ENCODE data around the gene TSPAN9.

The TSPAN9 gene

DNA sequence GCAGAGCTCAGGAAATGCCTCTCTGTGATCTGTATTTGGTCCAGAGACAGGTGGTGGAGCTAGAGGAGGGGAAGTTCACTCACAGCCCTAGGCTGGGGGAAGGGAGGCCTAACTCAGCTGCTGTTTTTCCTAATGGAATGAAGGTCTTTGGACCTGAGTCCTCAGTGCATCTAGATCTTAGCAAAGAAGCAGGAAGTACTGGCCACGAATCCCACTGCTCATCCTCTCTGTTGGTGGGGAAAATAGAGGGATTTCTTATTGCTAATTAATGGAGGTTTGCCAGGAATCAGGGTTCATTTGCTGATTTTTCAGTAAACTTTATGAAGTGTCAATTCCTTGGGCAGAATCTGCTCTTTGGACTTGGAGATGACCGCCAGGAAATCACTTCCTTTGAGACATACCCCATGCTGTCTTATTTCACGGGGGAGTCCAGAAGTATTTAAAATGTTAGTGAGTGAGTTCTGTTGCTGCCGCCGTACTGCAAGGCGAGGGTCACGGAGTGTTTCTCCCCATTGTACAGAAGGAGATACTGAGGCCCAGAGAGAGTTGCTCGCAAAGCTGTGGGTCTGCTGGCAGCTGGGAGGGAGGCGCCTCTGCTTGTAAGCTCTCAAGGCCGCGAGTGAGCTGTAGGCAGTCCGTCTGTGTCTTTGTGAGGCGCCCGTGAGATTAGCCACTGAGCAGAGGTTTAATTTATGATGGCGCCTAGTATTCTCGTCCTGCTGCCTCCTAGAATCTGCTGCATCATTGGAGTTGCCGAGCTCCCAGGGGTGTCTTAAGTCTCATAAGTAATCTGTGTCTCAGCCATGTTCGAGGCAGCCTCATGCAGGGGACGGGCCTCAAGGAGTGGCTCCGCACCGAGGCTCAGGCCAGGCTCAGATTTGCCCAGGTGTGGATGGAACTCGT is 88.2 kb downstream of the TSPAN9 start:
- no peak for DNase-seq (ENCODE audit: low spot score)

DNA sequence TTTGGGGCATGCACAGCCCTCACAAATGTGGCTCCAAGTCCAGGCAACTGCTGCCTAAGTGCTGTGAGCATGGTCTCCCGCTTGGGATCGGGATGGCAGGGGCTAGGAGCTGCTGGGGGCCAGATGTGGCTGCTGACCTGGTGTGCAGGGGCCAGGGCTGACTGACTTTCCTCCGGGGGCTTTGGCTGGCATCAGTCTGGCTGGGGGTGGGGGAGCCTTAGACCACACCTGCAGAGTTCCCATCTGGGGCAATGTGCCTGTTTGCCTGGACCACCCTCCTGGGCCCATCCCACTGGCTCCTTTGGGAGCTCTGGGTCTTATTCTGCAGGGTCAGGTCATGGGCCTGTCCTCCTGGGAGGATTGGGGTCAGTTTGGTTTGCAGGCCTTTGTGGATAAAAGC is 90.5 kb downstream of the TSPAN9 start:
- DNase-seq (ENCODE audit: low spot score) = no peak

DNA sequence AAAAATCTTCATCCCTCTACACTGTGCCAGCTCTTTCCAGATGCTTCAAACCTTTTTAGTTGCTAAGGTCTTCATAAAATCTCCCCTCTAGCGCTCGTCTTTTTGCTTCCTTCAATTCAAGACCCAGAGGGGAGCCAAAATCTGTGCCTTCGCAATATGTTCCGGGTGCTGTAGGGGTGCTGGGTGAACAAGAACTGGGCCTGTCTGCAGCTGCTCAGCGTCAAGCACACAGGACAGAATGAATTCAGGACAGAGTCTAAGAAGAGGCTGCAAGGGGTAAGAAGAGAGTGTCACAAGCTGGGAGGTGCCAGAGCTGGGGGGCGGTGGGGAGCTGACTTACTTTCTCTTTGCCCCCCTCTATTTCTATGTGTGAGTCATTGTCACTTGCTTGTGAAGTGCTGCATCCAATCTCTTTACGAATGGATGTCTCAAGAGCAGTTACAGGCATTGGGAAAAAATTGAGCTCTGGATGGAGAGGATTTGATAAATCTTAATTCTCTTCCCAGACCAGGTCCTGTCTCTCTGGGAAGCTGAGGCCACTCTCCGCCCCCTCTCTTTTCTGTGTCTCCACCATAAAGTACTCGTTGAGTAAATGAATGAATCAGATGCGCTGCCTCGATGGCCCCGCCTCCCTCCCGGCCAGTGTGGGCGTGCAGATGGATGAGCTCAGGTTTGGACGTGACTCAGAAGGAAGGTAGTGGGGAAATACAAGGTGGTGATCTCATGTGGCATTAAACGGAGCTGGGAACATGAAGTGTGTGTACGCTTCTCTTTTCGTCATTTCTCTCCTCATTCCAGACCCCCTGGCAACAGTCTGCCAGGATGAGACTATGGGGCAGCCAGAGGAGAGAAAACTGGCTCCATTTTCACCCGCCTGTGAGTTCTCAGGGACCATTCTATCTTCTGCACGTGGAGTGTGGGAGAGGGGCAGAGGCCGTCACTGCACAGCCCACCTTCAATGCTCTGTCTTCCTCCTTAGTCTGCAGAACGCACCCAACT is 91.3 kb downstream of the TSPAN9 start:
- no peak for DNase-seq (ENCODE audit: low spot score)

DNA sequence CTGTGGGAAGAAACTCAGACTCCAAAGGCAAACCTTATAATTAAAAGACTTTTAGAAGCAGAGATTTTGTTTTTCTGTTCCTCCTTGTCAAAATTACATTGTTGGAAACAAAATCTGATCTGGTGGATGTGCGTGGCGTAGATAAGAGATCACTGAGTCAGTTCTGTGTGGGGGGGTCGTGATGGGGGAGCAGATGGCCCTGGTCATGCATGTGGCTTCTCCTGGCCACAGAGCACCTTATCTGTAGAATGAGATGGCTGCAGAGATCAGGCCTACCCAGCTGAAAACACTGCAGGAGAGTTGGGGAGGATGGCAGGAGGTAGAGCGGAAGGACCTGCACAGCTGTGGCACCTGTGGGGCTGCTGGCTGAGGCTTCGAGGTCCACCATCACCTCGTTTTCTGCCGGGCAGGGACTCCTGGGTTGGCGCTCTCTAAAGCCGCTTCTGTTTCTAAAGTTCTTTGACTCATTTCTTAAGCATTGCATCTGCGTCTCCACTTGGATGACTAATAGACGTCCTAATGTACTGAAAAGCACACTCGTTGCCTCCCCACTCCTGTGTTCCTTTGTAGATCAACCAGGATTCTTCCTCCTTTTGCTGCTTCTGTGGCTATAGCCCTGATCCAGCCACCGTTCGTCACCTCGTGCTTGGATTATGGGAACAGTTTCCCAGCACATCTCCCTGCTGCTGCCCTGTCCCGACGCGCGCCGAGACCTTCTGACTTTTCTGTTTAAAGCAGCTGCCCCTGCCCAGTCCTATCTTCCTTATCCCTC is 93.4 kb downstream of the TSPAN9 start:
- no peak for DNase-seq (ENCODE audit: low spot score)

DNA sequence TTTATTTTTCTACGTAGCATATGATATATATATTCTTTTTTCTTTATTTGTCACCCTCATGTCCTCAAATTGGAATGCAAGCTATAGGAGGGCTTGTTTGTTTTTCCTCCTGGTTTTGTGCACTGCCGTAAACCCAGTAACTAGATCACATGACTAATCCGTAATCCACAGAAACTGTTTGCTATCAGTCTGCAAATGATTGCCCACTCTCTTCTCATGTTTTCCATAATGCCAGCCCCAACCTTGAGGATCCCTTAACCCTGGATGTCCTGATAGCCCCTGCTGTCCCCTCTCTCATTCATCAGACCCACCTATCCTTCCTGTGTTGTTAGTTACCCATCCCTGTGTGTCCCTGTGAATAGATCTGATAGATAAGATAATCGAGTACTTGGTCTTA is 94.0 kb downstream of the TSPAN9 start:
- no peak for DNase-seq (ENCODE audit: low spot score)

DNA sequence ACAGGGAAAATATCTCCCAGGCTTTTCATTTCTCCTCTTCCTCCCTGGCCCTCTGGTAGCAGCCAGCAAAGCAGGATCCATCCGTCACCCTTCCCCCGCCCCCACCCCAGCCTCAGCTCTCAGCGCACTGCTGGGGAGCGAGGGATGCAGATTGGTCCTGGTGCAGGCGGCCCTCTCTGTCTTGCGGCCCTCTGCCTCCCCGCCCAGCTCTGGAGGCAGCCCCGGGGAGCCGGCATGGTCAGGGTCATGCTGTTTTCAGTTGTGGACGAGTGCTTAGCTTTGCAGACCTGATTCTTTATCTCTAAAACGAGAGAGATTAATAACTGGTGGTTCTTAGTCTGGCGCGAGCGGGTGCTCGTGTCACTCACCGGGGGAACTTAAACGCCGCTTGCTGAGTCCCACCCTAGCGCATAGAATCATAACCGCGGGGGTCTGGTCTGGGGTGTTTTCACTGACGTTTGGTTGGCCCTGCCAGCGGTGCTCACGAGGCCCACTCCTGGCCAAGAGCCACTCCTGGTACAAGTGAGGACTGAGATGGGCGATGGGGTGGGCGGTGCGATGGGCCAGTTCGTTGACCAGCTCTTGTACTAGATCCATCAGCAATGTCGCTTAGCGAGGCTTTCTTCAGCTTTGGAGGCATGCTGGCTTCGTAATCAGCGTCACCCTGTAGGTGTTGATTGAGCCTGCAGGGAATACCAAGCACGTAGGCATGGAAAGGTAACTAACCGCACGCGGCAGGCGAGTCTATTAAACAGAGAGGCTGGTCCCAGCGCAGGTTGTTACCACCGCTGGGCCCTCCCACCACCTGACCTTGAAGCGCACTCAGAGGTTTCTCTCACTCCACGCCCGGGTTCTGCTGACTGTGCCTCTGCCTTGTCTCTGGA is 95.2 kb downstream of the TSPAN9 start:
- no peak for DNase-seq (ENCODE audit: low spot score)

DNA sequence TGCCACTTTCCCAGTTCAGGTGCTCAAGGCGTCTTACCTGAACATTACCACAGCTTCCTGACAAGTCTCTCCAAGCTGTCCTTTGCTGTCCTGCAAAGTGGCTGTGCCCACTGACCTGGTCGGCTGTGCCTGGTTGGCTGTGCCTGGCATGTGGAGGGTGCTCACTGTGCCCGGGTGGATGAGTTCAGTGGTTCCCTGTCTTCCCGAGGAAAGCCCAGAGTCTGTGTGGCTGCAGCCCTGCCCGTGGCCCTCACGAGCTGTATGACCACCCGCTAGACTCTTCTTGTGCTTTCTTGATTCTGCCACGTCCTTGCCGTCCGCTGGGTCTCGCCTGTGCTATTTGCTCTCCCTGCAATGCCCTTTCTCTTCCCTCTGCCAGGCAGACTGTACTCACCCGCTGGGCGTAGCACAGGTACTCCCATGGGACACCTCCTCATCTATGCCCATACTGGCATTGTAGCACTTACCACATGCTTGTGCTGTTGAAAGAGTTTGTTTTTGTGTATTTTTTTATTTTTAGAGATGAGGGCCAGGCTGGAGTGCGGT is 95.9 kb downstream of the TSPAN9 start:
- DNase-seq (ENCODE audit: low spot score) = no peak

DNA sequence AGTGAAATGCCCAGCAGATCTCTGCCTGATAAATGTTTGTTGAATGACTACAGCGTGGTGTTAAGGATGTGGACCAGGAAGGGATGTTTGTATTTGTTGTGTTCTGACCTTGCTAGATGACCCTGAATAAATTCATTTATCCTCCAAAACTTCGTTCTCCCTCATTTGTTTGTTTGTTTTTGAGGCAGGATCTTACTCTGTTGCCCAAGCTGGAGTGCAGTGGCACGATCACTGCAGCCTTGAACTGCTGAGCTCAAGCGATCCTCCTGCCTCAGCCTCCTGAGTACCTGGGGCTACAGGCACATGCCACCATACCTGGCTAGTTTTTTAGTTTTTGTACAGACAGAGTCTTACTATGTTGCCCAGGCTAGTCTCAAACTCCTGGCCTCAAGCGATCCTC is 96.7 kb downstream of the TSPAN9 start:
- DNase-seq (ENCODE audit: low spot score) = no peak

DNA sequence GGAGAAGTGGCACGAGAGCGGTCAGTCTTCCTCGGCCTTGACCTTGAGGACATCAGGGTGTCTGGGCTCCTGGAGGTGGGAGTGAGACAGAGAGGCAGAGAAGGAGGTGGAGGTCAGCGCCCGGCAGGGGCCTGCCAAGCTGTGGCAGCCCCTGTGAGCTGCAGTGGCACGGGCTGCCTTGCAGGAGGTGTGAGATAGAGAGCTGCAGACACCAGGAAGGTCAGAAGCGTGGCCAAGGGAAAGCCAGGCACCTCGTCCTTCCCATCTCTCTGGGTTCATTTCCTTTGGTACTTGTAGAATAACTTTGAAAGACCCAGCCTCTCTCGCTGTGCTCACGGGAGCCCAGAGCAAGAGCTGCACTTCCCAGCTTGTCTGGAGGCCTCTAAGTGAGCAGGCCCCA is 98.1 kb downstream of the TSPAN9 start:
- no peak for DNase-seq (ENCODE audit: low spot score)

DNA sequence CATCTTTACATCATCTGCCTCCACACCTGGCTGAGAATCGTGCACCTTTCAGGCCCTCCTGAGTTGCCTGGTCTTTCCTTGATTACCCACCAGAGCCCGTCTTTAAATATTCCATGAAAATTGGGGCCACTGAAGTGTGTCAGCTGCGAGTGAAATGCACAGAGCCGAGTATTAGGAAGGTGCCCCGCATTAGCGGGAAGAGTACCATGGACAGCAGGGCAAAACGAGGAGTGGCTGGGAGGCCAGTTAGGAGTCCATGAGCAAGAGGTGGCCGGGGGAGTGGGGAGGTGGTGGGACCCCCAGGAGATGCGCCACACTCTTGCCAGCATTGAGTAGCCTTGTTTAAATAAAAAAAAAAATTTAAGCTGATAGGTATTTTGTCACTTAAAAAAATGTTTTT is 99.6 kb downstream of the TSPAN9 start:
- DNase-seq (ENCODE audit: low spot score) = no peak

DNA sequence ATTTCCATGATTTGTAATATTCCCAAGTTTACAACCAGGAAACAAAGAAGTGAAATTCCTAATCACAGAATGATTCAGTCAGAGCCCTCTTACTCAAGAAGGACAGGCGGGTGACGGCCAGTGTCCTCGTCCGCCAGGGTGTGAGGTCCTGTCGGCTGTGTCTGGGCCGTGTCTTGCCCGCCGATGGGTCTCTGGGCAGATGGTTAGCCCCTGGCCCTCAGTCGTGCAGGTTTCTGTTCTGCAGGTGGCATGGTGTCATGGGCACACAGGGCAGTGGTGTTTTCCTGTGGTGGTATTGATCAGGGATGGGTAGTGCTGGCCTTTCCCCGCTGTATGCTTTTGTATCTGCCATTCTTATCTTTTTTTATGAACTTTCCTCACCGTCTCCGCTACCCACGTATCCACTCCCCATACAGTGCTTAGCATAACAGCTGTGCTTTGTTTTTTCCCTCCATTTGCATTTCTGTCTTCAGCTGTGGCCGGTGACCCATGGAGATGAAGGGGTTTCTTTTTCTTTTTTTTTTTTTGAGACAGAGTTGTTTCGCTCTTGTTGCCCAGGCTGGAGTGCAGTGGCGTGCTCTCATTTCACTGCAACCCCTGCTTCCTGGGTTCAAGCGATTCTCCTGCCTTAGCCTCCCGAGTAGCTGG is 100.7 kb downstream of the TSPAN9 start:
- DNase-seq (ENCODE audit: low spot score) = no peak

DNA sequence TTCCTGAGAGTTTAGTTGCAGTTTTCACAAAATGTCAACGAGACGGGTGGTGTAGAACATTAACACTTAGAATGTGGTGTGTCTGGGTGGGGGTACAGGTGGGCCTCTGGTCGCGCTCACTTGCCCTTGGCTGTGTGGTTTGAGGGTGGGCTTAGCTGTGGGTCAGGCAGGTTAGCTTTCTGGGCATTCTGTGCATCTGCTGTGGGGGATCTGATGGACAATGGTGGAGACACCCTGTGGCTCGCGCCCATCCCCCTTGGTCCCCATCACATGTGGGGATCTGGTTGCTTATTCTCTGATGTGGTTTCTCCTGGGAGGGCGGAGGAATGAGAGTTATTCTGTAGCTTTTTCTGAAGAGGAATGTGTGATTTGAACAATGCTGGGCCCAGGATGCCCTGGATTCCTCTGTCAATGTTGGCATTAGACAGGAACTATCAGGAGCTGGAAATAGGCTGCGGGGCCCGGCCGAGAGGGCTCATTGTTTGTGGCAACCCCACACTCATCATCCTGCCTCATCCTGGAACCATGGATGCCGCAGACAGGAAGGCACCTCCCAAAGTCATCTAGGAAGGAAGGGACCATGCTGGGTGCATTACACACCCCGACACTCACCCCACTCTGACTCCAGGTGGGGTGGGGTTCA is 101.6 kb downstream of the TSPAN9 start:
- no peak for DNase-seq (ENCODE audit: low spot score)

DNA sequence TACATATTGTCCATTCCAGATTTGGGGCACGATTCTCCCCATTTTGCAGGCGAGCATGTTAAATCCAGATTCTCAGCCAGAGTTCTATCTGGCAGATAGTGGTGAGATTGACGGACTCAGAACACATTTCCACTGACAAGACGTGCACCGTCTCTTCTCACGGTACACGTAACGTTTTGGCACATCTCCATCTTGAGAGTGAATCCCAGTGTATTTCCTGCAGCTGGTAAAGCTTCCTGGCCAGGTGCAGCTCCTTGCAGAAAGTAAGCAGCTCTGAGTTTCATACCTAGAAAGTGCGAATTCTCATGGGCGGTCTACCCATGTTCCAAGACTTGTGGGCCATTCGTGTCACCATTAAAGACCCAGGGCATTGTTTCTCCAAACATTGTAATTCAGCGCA is 102.6 kb downstream of the TSPAN9 start:
- DNase-seq (ENCODE audit: low spot score) = no peak

DNA sequence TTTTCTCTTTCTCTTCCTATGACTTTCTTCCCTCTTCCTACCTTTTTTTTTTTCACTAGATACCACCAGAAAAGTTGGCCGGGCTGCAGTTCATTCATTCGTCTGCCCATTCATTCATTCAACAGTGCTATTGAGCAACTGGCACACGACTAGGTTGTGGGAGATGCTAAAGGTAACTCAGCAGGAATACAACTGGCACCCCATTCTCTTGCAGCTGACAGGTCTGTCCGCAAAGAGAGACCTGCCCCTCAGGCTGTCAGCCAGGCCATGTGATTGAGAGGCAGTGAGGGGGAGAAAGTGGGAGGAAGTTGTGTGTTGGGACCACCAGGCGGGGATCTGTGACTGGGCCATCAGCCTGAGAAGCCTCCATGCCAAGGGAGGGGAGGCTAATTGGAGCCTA is 105.2 kb downstream of the TSPAN9 start:
- no peak for DNase-seq (ENCODE audit: low spot score)

DNA sequence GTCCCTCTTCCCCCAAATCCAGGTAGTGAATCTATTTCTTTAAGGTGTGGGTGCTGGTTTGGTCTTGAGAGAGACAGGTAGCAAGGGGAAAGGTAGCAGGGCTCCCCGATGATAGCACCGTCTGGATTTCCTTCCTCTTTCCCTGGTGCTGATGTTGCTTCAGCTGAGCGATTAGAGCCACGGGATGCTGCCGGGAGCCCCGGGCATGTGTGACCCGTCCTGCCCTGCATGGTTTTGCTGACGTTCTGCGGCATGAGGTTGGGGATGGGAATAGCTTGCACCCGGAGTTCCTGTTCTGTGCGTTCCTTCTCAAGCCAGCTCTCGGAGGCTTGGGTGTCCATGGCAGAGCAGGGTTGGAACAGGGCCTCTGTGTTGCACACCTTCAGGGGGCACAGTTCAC is 107.3 kb downstream of the TSPAN9 start:
- no peak for DNase-seq (ENCODE audit: low spot score)

DNA sequence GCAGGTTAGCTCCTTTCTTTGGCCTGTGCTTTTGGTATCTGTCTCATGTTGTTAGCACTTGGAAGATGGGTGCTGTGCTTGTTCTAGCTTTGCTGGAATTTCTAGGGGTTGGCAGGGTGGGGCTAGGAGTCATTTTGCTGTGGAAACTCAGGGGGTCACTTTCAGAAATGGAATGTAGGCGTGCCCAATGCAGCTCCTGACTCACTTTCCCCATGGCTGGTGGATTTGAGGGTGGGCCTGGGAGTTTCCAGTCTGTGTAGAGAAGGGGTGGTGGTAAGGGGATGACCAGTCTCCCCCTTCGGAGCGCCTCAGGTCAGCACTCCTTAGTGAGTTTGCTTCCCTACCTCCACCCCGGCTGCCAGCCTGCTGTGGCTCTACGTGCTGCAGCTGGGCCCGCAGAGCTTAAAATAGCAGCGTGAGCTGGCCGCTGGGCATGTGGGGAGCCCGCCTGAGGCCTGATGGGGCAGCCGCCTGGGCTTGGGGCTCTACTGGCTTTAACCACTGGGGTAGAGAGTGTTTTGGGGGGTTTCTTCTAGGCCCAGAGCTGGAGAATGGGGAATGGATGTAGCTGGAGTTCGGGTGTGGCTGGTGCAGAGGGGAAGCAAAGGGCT is 108.2 kb downstream of the TSPAN9 start:
- no peak for DNase-seq (ENCODE audit: low spot score)

DNA sequence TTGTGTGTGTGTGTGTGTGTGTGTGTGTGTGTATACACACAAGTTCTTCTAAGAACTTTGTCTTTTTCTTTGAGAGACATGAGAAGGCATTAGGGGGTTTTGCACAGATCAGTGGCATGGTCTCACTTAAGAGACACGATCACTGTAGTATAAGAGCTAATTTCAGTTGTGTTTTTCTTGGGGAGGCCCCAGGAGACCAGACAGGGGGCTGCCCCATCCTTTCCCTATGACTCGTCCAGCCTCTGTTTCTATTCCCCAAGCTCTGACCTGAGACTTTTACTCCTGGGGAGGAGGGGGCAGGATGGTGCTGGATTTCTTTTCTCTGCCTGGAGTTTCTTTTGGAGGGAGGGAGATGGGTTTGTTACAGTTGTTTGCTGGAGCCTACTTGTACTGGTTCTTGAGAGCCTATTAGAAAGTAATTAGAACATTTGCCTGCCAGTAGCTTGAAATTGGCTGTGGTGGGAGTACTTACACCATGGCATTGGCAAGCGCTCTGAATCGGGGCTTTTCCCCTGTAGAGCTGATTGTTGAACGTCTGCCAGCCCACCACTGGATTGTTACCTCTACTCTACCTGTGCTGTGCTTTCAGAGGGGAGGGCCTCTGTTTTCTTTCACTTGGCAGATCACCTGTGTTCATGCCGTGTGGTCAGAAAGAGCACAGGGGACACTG is 109.5 kb downstream of the TSPAN9 start:
- no peak for DNase-seq (ENCODE audit: low spot score)

DNA sequence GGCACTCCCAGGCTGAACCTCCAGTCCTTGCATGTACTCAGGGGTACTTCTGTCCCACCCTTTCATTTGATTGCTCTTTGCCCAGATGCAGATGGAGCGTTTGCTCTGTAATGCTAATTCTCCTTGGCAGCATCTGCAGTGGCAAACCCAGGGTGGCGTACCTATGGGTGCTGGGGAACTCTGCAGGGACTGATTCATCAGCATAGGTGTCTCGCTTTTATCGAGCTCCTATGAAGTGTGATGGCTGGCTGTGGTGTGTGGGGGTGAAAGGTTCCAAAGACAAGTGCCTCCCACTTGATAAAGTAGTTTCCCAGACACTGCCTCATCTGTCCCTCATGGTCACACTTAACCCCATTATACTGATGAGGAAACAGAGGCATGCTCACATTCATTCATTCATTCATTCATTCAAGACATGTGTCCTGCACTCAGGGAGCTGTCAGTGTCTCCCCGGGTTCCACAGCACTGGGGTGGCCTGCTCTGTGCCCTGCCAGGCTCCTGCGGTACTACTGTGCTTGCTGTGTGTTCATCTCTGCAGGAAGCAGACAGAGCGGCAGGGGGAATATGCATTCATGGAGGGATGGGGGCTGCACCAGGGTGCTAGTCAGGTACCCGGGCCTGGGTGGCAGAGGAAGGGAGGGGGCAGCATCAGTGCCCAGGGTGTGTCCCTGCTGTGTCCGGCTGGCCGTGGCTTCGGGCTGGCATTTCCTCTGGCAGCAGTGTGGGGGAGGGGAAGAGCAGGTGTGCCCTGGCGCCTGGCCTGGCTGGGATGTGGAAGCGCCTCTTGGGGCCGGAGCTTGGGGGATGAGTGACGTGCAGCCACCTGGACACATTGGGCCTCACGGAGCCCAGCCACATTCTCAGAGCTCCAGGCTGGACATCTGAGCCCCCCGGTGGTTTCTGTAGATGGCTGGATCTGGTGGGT is 110.9 kb downstream of the TSPAN9 start:
- DNase-seq (ENCODE audit: low spot score) = no peak

All from CD4-positive, alpha-beta T cell treated with Interleukin-15 for 4 hours (primary cell).